Activated CD4-positive, alpha-beta T cell treated with anti-CD3 and anti-CD28 coated beads, Interleukin-10, Interleukin-2, amounts not matched to agents 100 ng/mL and 50 ng/mL, durations not matched to agents 16 hours and 8 hours (primary cell): Measurements from ENCODE around the gene KDELR1.
A peak's percentile ranks its signal among the peaks of the same experiment; 100 is the strongest.

ENCODE experiments used
- DNase-seq: peaks from one replicate; pipeline ENCODE4 v3.0.0-alpha.2; 2020

The KDELR1 gene

DNA sequence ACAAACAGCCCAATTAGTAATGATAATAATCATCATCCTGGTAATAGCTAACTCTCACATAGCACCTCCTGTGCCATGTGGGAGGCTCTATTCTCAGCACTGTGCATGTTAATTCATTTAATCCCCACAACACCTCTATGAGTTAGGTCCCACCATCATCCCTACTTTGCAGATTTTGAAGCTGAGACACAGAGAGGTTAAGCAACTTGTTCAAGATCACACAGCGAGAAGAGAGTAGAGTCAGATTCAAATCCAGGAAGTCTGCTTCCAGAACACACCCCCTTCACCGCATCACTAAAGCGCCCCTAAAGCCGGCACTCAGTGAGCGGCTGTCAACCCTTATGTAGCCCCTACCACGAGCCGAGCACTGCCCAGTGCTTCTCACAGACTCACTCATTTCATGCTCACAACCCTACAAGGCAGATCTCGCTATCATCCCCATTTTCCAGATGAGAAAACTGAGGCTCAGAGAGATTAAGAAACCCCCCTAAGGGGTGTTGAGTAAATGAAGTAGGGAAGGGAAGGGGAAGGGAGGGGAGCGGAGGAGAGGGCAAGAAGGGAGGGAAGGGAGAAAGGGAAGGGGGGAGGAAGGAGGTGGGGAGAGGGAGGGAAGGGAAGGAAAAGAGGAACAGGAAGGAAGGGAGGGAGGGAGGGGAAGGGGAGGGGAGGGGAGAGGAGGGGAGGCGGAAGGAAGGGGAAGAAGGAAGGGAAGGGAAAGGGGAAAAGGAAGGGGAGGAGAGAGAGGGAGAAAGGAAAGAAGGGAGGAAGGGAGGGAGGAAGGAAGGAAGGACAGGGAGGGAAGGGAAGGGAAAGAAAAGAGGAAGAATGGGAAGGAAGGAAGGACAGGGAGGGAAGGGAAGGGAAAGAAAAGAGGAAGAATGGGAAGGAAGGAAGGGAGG is 49.6 kb downstream of the KDELR1 start:
- DNase-seq = no peak

GRCh38 chr19:48340995-48341394 is 50.4 kb downstream of the KDELR1 start:
- DNase-seq = no peak

DNA sequence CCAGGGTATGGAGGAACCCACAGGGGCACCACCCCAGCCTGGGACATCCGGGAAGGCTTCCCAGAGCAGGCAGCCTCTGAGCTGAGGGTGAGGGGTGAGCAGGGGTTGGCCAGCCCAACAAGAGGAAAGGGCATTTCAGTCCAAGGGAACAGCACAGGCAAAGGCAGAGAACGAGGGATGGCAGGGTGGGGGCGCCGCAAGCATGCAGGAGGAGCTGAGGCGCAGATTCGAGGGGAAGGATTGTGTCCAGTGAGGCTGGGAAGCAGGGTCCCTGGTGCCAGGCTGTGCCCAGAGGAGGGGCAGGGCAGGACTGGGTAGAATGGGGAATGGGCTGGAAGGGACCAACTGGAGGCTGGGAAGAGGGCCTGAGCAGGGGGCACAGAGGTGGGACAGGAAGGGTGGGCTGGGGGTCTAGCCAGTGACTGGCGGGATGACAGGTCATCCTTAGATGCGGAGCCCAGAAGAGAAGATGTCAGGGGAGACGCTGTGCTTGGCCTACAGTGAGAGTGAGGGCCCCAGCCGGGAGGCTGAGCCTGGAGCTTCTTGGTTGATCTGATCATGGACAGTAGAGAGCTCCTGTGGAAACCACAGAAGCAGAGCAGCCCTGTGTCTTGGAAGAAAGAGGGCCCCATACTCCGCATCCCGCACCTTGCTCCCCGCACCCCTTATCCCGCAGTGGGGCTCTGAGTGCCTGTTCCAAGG is 52.4 kb downstream of the KDELR1 start:
- no peak for DNase-seq

DNA sequence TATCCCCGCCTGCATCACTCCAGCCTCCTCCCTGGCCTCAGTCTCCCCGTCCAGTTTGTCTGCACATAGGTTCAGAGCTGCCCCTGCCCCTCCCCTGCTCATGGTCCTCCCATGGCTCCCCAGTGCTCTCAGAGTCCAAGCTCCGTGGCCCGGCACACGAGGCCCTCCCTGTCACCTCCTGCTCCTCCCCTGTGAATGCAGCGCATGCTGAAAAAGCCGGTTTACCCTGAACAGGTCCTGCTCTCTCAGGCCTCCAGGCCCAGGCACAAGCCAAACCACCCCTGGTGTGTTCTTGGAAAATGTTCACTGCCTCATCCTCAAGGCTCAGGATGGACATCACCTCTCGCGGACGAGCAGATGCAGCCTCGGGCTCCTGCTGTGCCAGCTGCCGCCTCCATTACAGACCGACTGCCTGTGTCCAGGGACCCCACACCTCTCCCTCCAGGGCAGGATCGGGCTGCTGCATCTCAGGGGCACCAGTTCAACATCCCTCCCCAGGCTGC is 53.0 kb downstream of the KDELR1 start:
- DNase-seq = no peak

DNA sequence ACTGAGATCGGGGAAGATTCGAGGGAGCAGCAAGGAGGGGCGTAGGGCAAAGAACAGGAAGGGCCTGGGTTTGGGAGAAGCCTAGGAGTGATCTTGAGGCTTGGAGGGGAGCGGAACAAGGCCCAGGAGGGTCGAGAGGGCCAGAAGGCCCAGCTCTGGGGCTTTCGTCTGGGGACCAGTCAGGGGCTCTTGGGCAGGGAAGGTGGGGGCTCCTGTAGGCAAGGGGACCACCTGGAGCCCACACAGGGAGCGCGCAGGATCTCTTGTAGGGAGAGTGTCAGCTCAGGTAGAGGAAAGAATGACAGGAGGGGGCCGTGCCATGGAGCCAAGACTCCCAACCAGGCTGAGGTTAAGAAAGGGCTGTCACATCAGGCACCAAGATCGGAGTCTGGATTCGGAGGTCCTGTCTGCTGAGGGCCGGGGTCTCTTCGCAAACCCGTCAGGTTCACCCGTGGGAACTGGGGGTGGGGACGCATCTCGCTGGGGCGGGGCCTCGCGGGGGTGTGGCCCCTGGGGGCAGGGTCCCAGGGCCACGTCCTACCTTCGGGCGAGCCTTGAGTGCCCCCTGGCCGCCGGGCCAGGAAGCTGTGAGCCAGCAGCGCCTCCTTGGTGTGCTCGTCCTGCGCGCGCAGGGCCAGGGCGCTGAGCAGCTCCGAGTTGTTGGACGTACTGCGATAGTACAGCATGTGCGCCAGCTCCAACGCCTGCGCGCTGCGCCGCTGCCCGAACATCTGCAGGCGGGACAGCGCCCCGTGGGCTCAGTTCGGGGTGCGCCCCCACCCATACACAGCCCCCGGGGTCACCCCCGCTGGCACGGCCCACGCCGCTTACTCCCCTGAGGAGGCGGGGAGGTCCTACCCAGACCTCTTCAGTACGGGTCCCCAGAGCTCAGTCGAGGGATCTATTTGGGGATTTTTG is 57.6 kb downstream of the KDELR1 start:
- peak; percentile 97 for DNase-seq

DNA sequence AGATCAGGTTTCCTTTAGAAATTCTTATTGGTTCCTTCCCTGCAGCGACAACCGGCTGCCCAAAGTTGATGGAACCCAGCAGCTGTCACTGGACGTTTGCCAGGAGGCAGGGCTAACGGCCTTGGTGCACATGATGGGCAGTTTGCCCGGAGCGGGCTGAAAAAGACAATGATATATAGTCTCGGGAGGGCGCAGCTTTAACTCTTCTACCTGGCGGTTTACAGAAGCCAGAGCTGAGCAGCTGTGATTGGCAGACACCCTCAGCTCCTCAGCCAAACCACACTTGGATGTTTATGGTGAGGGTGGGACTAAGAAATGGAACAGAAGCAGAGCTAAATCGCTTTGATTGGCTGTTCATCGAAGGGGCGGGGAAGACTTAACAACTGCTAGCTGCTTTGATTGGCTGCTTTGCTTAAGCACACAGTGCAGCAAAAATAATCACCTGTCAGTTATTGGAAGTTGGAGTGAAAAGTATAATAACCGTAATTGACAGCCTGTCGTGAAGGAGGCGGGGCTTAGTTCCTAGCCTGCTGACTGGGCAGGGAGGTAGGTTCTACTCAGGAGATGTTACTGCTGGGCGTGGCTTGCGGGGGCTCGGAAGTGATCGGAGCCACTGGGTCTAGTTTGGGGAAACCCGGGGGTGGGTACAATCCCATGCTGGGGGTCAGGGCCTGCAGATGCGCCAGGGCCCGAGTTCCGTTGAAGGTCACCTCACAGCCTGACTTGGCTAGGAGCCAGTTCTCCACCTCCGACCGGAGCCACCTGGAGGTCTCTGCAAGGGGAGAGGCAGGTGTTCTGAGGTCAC is 58.5 kb downstream of the KDELR1 start:
- peak; percentile 97 for DNase-seq
